HepG2 (cell line): ENCODE results near the gene ABAT. TPM values are rescaled to one million over a fixed set of nuclear protein-coding genes. Genes with fewer than 3 reads are reported as not detected.

Source experiments
- ATAC-seq: fragments of 200-7000 bp; cut with Tn5 transposase; 3 replicates; pipeline ENCODE4 v1.9.1; 2020; ENCODE audit warnings: mild to moderate bottlenecking, moderate library complexity
- BruUV-seq: library from RNA; stranded (reverse); fragments of 400-500 nt; replicated peaks from 2 replicates; lab custom pipeline; 2021; lab: Mats Ljungman, UMichigan
- CTCF ChIA-PET: fragments of 300-600 bp; formaldehyde crosslinking; extraction: SDS; loops from one replicate; lab custom pipeline; 2021; ENCODE audit warnings: low total read pairs, inconsistent platforms, low intra/inter-chr PET ratio; lab: Yijun Ruan, JAX
- POLR2A ChIA-PET: fragments of 350-600 bp; sonication (Branson Sonifier 250); formaldehyde crosslinking; loops from one replicate; lab custom pipeline; 2020; ENCODE audit warnings: antibody characterized with exemption, inconsistent platforms; lab: Yijun Ruan, JAX
- DNase-seq: peaks from one replicate; pipeline ENCODE4 v3.0.0-alpha.2; 2015; ENCODE audit warnings: low spot score
- FAIRE-seq: peaks from 3 replicates; lab custom pipeline; 2011; peaks lifted over from hg19 to GRCh38; lab: Jason Lieb, UNC
- H2AFZ ChIP-seq: one replicate; pipeline ENCODE4 v1.6.1; 2011; ENCODE audit warnings: low read length, inconsistent platforms
- H3K27ac ChIP-seq: fragments of 300-600 bp; 3 replicates; pipeline ENCODE4 v1.8.0; 2011; ENCODE audit warnings: mixed run types, mild to moderate bottlenecking, mixed read lengths, low read length, inconsistent platforms; ENCODE audit not compliant: insufficient read depth; ENCODE audit errors: extremely low read length
- H3K27me3 ChIP-seq, 2 experiments: fragments of 200-600 bp in 1 of 2; 2 replicates in 1 of 2; 3 replicates in 1 of 2; pipeline versions ENCODE4 v1.6.0 to v1.8.0; 2011; ENCODE audit warnings: low read length in 2 of 2, mild to moderate bottlenecking in 2 of 2, moderate library complexity in 2 of 2, inconsistent platforms in 1 of 2; ENCODE audit not compliant: insufficient read depth in 2 of 2, control insufficient read depth in 1 of 2
- H3K36me3 ChIP-seq, 2 experiments: fragments of 200-600 bp in 1 of 2; replicated peaks in 1 of 2; 2 replicates in 1 of 2; 3 replicates in 1 of 2; pipeline versions ENCODE4 v1.5.1 to v1.8.0; 2011; ENCODE audit warnings: low read length in 2 of 2, inconsistent platforms in 1 of 2; ENCODE audit not compliant: insufficient read depth in 2 of 2, control insufficient read depth in 1 of 2
- H3K4me1 ChIP-seq: 2 replicates; pipeline ENCODE4 v1.5.1; 2012; ENCODE audit warnings: low read length, inconsistent platforms; ENCODE audit not compliant: insufficient read depth
- H3K4me2 ChIP-seq: 2 replicates; pipeline ENCODE4 v1.6.0; 2011; ENCODE audit warnings: low read depth, low read length, inconsistent platforms
- H3K4me3 ChIP-seq, 3 experiments: fragments of 200-600 bp in 1 of 3; sonication (generic), shearing (Covaris generic) in 1 of 3; replicated peaks in 1 of 3; 2 replicates each; pipeline ENCODE4 v1.5.1; 2011 to 2016; ENCODE audit warnings: low read length in 3 of 3, inconsistent platforms in 2 of 3, low read depth in 2 of 3, mild to moderate bottlenecking in 2 of 3, control low read depth in 1 of 3, mixed read lengths in 1 of 3; ENCODE audit not compliant: insufficient read depth in 1 of 3
- H3K79me2 ChIP-seq: one replicate; pipeline ENCODE4 v1.6.1; 2011; ENCODE audit warnings: low read length, inconsistent platforms; ENCODE audit not compliant: insufficient read depth
- H3K9ac ChIP-seq: 2 replicates; pipeline ENCODE4 v1.6.0; 2011; ENCODE audit warnings: mild to moderate bottlenecking, low read depth, low read length, inconsistent platforms; ENCODE audit not compliant: insufficient read depth
- H3K9me3 ChIP-seq: 2 replicates; pipeline ENCODE4 v1.5.1; 2012; ENCODE audit warnings: mild to moderate bottlenecking, low read length
- H4K20me1 ChIP-seq: 2 replicates; pipeline ENCODE4 v1.6.0; 2011; ENCODE audit warnings: inconsistent platforms, mild to moderate bottlenecking, low read length, moderate library complexity; ENCODE audit not compliant: insufficient read depth
- ATAD3A ChIP-seq: sonication (generic); formaldehyde crosslinking; IDR thresholded peaks from 2 replicates; pipeline ENCODE4 v1.4.0; 2020; ENCODE audit warnings: missing genetic modification reagents
- DNMT3B ChIP-seq: conservative IDR thresholded peaks from 2 replicates; pipeline ENCODE4 v1.6.1; 2016; ENCODE audit warnings: missing biosample characterization, control low read depth
- DR1 ChIP-seq: sonication (generic); formaldehyde crosslinking; IDR thresholded peaks from 2 replicates; pipeline ENCODE4 v1.8.0; 2021; ENCODE audit warnings: mild to moderate bottlenecking, missing genetic modification reagents, inconsistent platforms
- ERF ChIP-seq: IDR thresholded peaks from 2 replicates; pipeline ENCODE4 v1.6.1; 2018; ENCODE audit warnings: missing biosample characterization, missing genetic modification reagents
- ISL2 ChIP-seq: sonication (generic); formaldehyde crosslinking; IDR thresholded peaks from 2 replicates; pipeline ENCODE4 v1.5.0; 2020; ENCODE audit warnings: missing genetic modification reagents
- RFX5 ChIP-seq: IDR thresholded peaks from 2 replicates; pipeline ENCODE4 v1.6.1; 2011; ENCODE audit warnings: low read depth, low read length, improper control_type of control experiment
- SIX4 ChIP-seq: sonication (generic); formaldehyde crosslinking; IDR thresholded peaks from 2 replicates; pipeline ENCODE4 v1.4.0; 2020; ENCODE audit warnings: missing genetic modification reagents
- ZFP90 ChIP-seq: sonication (generic); formaldehyde crosslinking; IDR thresholded peaks from 2 replicates; pipeline ENCODE4 v1.8.0; 2022; ENCODE audit warnings: missing genetic modification reagents, mild to moderate bottlenecking, inconsistent platforms, borderline replicate concordance
- ZKSCAN8 ChIP-seq: IDR thresholded peaks from 2 replicates; pipeline ENCODE4 v1.6.1; 2016; ENCODE audit warnings: borderline replicate concordance, missing genetic modification reagents, missing compliant biosample characterization
- ZNF331 ChIP-seq: sonication (generic); formaldehyde crosslinking; IDR thresholded peaks from 2 replicates; pipeline ENCODE4 v1.4.0; 2020; ENCODE audit warnings: missing genetic modification reagents
- ZNF674 ChIP-seq: sonication (generic); formaldehyde crosslinking; IDR thresholded peaks from 2 replicates; pipeline ENCODE4 v1.5.0; 2020; ENCODE audit warnings: low read depth, mild to moderate bottlenecking, missing genetic modification reagents
- WGBS: methylation state at CpG from one replicate; pipeline ENCODE4 v1.1.6; 2017; ENCODE audit warnings: low lambda C conversion rate; 5-methylcytosine and 5-hydroxymethylcytosine counted together
- in situ Hi-C: cut with HindIII; loops from 2 replicates; pipeline ENCODE4 v1.10.0; 2017; ENCODE audit warnings: low pct_unique_long_range_greater_than_20kb; ENCODE audit not compliant: extremely low pct_ligation_motif_present
- intact Hi-C: fragments of 100-400 bp; cut with micrococcal nuclease; formaldehyde crosslinking; loops from one replicate; pipeline ENCODE4 v1.10.0; 2022; ENCODE audit not compliant: unreplicated experiment
- polyA plus RNA-seq, 8 experiments: library from polyadenylated mRNA; depleted of rRNA in 3 of 8; stranded (reverse) in 7 of 8; unstranded in 1 of 8; fragments of >200 nt; fragmentation: Illumina TruSeq in 4 of 8; extraction: Trizol in 4 of 8; gene quantifications; 2 replicates each; pipeline versions ENCODE4 v1.2.1 to v1.2.3, GENCODE V29; 2011 to 2016; ENCODE audit warnings: low read depth in 4 of 8, missing spikeins in 1 of 8, mixed read lengths in 1 of 8; ENCODE audit not compliant: insufficient read depth in 1 of 8
- total RNA-seq, 5 experiments: library from RNA; depleted of rRNA; stranded (reverse); fragments of >200 nt; fragmentation: Illumina TruSeq; extraction: Trizol; gene quantifications; 2 replicates each; pipeline ENCODE4 v1.2.3, GENCODE V29; 2016; ENCODE audit warnings: low read depth in 1 of 5
- TF ChIP-seq, protein P1 (sequence below): sonication (generic); formaldehyde crosslinking; IDR thresholded peaks from 2 replicates; pipeline ENCODE4 v1.4.0; 2020; ENCODE audit warnings: mild to moderate bottlenecking, missing genetic modification reagents
- TF ChIP-seq, protein P2 (sequence below): sonication (generic); formaldehyde crosslinking; conservative IDR thresholded peaks from 2 replicates; pipeline ENCODE4 v1.4.0; 2020; ENCODE audit warnings: missing genetic modification reagents
- TF ChIP-seq, protein P3 (sequence below): sonication (generic); formaldehyde crosslinking; IDR thresholded peaks from 2 replicates; pipeline ENCODE4 v1.5.0; 2020; ENCODE audit warnings: mild to moderate bottlenecking, missing genetic modification reagents, borderline replicate concordance

Gene ABAT
- total and polyA plus RNA-seq, 2 of the 13 experiments (the other 11 are each of a cell fraction or from before 2014, with no cell fraction given): 47.6 to 97.3 TPM

DNA sequence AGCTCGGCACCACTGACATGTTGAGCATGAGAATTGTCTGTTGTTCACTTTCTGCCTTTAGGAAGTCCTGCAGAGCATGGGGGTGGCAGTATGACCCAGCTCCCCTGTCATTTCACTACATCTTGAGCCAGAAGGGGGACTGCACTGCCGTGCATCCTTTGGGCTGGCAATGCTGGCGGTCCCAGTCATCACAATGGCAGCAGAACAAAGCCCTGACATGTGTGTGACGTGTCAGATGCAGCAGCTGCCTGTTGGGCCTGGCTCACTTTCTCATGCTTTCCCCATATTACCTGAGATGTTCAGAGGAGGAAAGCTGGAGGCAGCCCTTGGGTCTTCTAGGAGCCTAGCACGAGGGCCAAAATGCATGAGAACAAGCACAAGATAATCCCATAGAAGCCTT, 6.3 kb upstream of the ABAT start (continued):
- no peak for TF ChIP-seq ISL2 (CRISPR knock-in tag)

DNA sequence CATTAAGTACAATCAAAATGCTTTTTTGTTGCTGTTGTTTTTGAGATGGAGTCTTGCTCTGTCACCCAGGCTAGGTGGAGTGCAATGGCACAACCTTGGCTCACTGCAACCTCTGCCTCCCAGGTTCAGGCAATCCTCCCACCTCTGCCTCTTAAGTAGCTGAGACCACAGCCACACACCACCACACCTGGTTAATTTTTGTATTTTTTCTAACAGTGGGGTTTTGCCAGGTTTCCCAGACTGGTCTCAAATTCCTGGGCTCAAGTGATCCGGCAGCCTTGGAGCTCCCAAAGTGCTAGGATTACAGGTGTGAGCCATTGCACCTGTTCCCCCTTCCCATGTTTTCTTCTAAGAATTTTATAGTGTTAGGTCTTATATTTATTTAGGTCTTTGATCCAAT, 4.9 kb upstream of the ABAT start:
- Histone ChIP-seq H3K9me3 (no peaks in the 10 kb centered on the region), H3K9ac (no peak overlapping the region), H3K4me3 (no peak overlapping the region), H3K79me2 (no peaks in the 10 kb centered on the region), H3K27ac (no peak overlapping the region), H2AFZ (no peak overlapping the region), H3K27me3 (no peaks in the 10 kb centered on the region; a peak in 1 of 5 replicates), H3K4me1 (peaks cover 10% of the 10 kb centered on the region), H4K20me1 (no peaks in the 10 kb centered on the region), H3K4me2 (no peak overlapping the region), H3K36me3 (no peaks in the 10 kb centered on the region)
- no peak for DNase-seq
- CTCF ChIA-PET: no interaction called here
- POLR2A ChIA-PET: no interaction called here
- FAIRE-seq: no peak
- 69% methylated on average over 1 of the region's 1 CpG for WGBS
- TF ChIP-seq, protein P1, sequence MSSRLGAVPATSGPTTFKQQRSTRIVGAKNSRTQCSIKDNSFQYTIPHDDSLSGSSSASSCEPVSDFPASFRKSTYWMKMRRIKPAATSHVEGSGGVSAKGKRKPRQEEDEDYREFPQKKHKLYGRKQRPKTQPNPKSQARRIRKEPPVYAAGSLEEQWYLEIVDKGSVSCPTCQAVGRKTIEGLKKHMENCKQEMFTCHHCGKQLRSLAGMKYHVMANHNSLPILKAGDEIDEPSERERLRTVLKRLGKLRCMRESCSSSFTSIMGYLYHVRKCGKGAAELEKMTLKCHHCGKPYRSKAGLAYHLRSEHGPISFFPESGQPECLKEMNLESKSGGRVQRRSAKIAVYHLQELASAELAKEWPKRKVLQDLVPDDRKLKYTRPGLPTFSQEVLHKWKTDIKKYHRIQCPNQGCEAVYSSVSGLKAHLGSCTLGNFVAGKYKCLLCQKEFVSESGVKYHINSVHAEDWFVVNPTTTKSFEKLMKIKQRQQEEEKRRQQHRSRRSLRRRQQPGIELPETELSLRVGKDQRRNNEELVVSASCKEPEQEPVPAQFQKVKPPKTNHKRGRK (CRISPR knock-in tag): no peak
- TF ChIP-seq SIX4 (CRISPR knock-in tag): no peak
- no peak for TF ChIP-seq ZKSCAN8 (CRISPR knock-in tag)
- TF ChIP-seq DR1 (CRISPR knock-in tag): no peak
- no peak for TF ChIP-seq RFX5
- TF ChIP-seq ERF (CRISPR knock-in tag): no peak
- TF ChIP-seq, protein P2, sequence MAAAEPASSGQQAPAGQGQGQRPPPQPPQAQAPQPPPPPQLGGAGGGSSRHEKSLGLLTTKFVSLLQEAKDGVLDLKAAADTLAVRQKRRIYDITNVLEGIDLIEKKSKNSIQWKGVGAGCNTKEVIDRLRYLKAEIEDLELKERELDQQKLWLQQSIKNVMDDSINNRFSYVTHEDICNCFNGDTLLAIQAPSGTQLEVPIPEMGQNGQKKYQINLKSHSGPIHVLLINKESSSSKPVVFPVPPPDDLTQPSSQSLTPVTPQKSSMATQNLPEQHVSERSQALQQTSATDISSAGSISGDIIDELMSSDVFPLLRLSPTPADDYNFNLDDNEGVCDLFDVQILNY (CRISPR knock-in tag): no peak
- TF ChIP-seq DNMT3B (CRISPR knock-in tag): no peak
- no peak for TF ChIP-seq ZFP90 (CRISPR knock-in tag)
- TF ChIP-seq ATAD3A (CRISPR knock-in tag): no peak
- TF ChIP-seq, protein P3, sequence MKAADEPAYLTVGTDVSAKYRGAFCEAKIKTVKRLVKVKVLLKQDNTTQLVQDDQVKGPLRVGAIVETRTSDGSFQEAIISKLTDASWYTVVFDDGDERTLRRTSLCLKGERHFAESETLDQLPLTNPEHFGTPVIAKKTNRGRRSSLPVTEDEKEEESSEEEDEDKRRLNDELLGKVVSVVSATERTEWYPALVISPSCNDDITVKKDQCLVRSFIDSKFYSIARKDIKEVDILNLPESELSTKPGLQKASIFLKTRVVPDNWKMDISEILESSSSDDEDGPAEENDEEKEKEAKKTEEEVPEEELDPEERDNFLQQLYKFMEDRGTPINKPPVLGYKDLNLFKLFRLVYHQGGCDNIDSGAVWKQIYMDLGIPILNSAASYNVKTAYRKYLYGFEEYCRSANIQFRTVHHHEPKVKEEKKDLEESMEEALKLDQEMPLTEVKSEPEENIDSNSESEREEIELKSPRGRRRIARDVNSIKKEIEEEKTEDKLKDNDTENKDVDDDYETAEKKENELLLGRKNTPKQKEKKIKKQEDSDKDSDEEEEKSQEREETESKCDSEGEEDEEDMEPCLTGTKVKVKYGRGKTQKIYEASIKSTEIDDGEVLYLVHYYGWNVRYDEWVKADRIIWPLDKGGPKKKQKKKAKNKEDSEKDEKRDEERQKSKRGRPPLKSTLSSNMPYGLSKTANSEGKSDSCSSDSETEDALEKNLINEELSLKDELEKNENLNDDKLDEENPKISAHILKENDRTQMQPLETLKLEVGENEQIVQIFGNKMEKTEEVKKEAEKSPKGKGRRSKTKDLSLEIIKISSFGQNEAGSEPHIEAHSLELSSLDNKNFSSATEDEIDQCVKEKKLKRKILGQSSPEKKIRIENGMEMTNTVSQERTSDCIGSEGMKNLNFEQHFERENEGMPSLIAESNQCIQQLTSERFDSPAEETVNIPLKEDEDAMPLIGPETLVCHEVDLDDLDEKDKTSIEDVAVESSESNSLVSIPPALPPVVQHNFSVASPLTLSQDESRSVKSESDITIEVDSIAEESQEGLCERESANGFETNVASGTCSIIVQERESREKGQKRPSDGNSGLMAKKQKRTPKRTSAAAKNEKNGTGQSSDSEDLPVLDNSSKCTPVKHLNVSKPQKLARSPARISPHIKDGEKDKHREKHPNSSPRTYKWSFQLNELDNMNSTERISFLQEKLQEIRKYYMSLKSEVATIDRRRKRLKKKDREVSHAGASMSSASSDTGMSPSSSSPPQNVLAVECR (CRISPR knock-in tag): no peak
- TF ChIP-seq ZNF331 (CRISPR knock-in tag): no peak
- TF ChIP-seq ZNF674 (CRISPR knock-in tag): no peak
- no TSS peak for BruUV-seq
- in situ Hi-C loops (loop anchor here (25.0 kb wide), 1 partner anchor 218 kb away; the partner anchor contains the start of gene LITAFD), intact Hi-C loops (no loop called here)
- no peak for ATAC-seq
